Heart left ventricle (tissue), 16 donors: ENCODE results near the gene ALDOB. TPM values are rescaled to one million over a fixed set of nuclear protein-coding genes. Genes with fewer than 3 reads are reported as not detected.
A peak's percentile ranks its signal among the peaks of the same experiment; 100 is the strongest.

Source experiments
- ATAC-seq, 4 donors: fragments of 200-7000 bp; cut with Tn5 transposase; one replicate each; pipeline ENCODE4 v1.9.1; 2020 to 2022; ENCODE audit warnings: moderate library complexity in 4 of 4, mild to moderate bottlenecking in 3 of 4, moderate number of reproducible peaks in 1 of 4
- DNase-seq, 5 donors: peaks; one replicate each; pipeline ENCODE4 v3.0.0-alpha.2; 2020
- H3K27ac ChIP-seq, 12 donors: fragments of 200-600 bp; sonication (generic) in 4 of 12; one replicate each; pipeline versions ENCODE4 v1.5.0 to v1.8.0; 2016 to 2022; ENCODE audit warnings: mild to moderate bottlenecking in 2 of 12
- H3K27me3 ChIP-seq, 9 donors: fragments of 200-600 bp; sonication (generic) in 2 of 9; one replicate each; pipeline versions ENCODE4 v1.5.1 to v1.8.0; 2016 to 2022; ENCODE audit warnings: mild to moderate bottlenecking in 3 of 9
- H3K36me3 ChIP-seq, 9 donors: fragments of 200-600 bp; sonication (generic) in 2 of 9; one replicate each; pipeline versions ENCODE4 v1.5.0 to v1.8.0; 2018 to 2022; ENCODE audit warnings: mild to moderate bottlenecking in 2 of 9
- H3K4me1 ChIP-seq, 12 donors: fragments of 200-600 bp; sonication (generic) in 4 of 12; one replicate each; pipeline versions ENCODE4 v1.5.0 to v1.8.0; 2016 to 2022; ENCODE audit warnings: mild to moderate bottlenecking in 3 of 12
- H3K4me3 ChIP-seq, 12 donors: fragments of 200-600 bp; sonication (generic) in 4 of 12; one replicate each; pipeline versions ENCODE4 v1.5.0 to v1.8.0; 2017 to 2022; ENCODE audit warnings: mild to moderate bottlenecking in 9 of 12, moderate library complexity in 4 of 12
- H3K9me3 ChIP-seq, 12 donors: fragments of 200-600 bp; sonication (generic) in 4 of 12; one replicate each; pipeline versions ENCODE4 v1.5.0 to v1.8.0; 2016 to 2022; ENCODE audit warnings: mild to moderate bottlenecking in 1 of 12
- CTCF ChIP-seq, 12 donors: fragments of 200-600 bp; sonication (generic) in 4 of 12; IDR thresholded peaks; one replicate each; pipeline versions ENCODE4 v1.5.0 to v1.8.0; 2018 to 2022; ENCODE audit warnings: antibody characterized with exemption in 12 of 12, mild to moderate bottlenecking in 5 of 12
- POLR2A ChIP-seq, 2 donors: fragments of 450-650 bp; IDR thresholded peaks; one replicate each; pipeline ENCODE4 v1.6.1; 2017; ENCODE audit warnings: antibody characterized with exemption in 2 of 2, mild to moderate bottlenecking in 2 of 2, moderate library complexity in 2 of 2
- WGBS, 4 donors: extraction: QIAGEN DNeasy Blood & Tissue Kit in 2 of 4; methylation state at CpG; one replicate each; pipeline versions ENCODE4 v1.1.5 to v1.1.7; 2013 to 2018; 5-methylcytosine and 5-hydroxymethylcytosine counted together
- intact Hi-C, 10 donors: fragments of 100-400 bp; cut with DNase I; formaldehyde crosslinking; loops; one replicate each; pipeline versions ENCODE4 v1.11.1 to v1.14.2; 2022
- polyA plus RNA-seq, 2 donors: library from polyadenylated mRNA; stranded (reverse); fragments of 200-250 nt; gene quantifications; one replicate each; pipeline ENCODE4 v1.2.3, GENCODE V29; 2013
- total RNA-seq, 9 donors: library from RNA; depleted of rRNA in 2 of 9; stranded (reverse); fragments of >200 nt in 2 of 9; fragmentation: NEBNext Ultra II Directional in 3 of 9; extraction: Animal tissue kit (Norgen Biotek cat#: 25700) in 3 of 9; gene quantifications; one replicate each; pipeline versions ENCODE4 v1.1.0 to v1.2.4, GENCODE V29; 2016 to 2023
- donor health status: ischemic (EF 13 %, LVEDD 7.1; RV severe dilation, severe dysfunction).
- donor health status: healthy with polysubstance abuse.
- donor health status: DM: no; HTN: yes; CAD: no.
- donor health status: DM: no; HTN: no; CAD: no.
- donor health status: ischemic (EF 25% LVEDD 6.9; RV normal size, moderate dysfunction).
- donor health status: ischemic (EF 25% LVEDD 5.7; RV mildly dilated, moderate dysfunction).
- donor health status: healthy.
- donor health status: DM: yes; HTN: yes; CAD: no.
- donor health status: ischemic (EF 35%, LVEDD 5.7; RV mildly dilated, moderate dysfunction).
- donor health status: nonischemic (EF 11% LVEDD 7.7; RV severe dilation, severe dysfunction).
- donor health status: DM: yes; HTN: yes; CAD: no.
- donor health status: PGD.
- donor health status: ischemic (EF 29% LVEDD 5.4; RV normal size, mild dysfunction).
- donor health status: nonischemic (EF 23%, LVEDD 6.1; RV moderate dilation, normal function).

ALDOB gene
- total and polyA plus RNA-seq, 11 donors, result 0.15 to 1.8 (median 0.46) TPM; not detected in 3

- peaks cover 24 to 79% (median 56%) of the 10 kb centered on the region in 9 donors for H3K36me3 ChIP-seq
- ATAC-seq (peak in 2 of 4 donors; percentile 8 to 31), DNase-seq (no peak)
- no peaks in the 10 kb centered on the region for H3K4me1 ChIP-seq
- WGBS, 4 donors, result 93 to 98% (median 98%) methylated on average over 4 of the region's 4 CpGs
- H3K27me3 ChIP-seq, result no peaks in the 10 kb centered on the region
- no peak overlapping the region for H3K4me3 ChIP-seq
- H3K9me3 ChIP-seq, result peaks cover 6 to 100% (median 92%) of the 10 kb centered on the region in 12 donors
- TF ChIP-seq CTCF (IDR thresholded peaks at IDR 0.05), result no peak
- no peak for TF ChIP-seq POLR2A (IDR thresholded peaks at IDR 0.05)
- no peak overlapping the region for H3K27ac ChIP-seq
- intact Hi-C loops, result no loop called here
Observed at GRCh38 chr9:101409079-101409477, 26.5 kb downstream of the ALDOB start.

- intact Hi-C loops, result no loop called here
- Histone ChIP-seq H3K36me3 (peaks cover 26 to 84% (median 61%) of the 10 kb centered on the region in 9 donors), H3K27ac (no peak overlapping the region), H3K4me1 (no peaks in the 10 kb centered on the region), H3K4me3 (no peak overlapping the region), H3K27me3 (no peaks in the 10 kb centered on the region), H3K9me3 (peaks cover 6 to 100% (median 93%) of the 10 kb centered on the region in 12 donors)
- WGBS, 4 donors, result 96 to 98% (median 98%) methylated on average over 5 of the region's 5 CpGs
- ATAC-seq (no peak), DNase-seq (no peak)
- TF ChIP-seq POLR2A (IDR thresholded peaks at IDR 0.05), result no peak
- TF ChIP-seq CTCF (IDR thresholded peaks at IDR 0.05), result no peak
Observed at GRCh38 chr9:101408374-101409078, 27.0 kb downstream of the ALDOB start.

GRCh38 chr9:101403516-101404285, 31.9 kb downstream of the ALDOB start:
- DNase-seq (no peak), ATAC-seq (no peak)
- Histone ChIP-seq H3K9me3 (peaks cover 3 to 77% (median 47%) of the 10 kb centered on the region in 12 donors), H3K27me3 (no peaks in the 10 kb centered on the region), H3K27ac (no peak overlapping the region), H3K36me3 (peaks cover 23 to 89% (median 84%) of the 10 kb centered on the region in 9 donors), H3K4me3 (no peak overlapping the region), H3K4me1 (peaks cover 0 to 35% (median 18%) of the 10 kb centered on the region in 12 donors)
- 94 to 95% (median 95%) methylated on average over 9 of the region's 9 CpGs for WGBS, 4 donors
- intact Hi-C loops, result loop anchor here in 2 of 10 donors (5.0 kb wide), 2 partner anchors 34 to 129 kb away; partner anchors contain the start of genes ALDOB (in 1 of the 2) and RNF20 (in 1 of the 2)
- TF ChIP-seq POLR2A (IDR thresholded peaks at IDR 0.05) (no peak), CTCF (IDR thresholded peaks at IDR 0.05) (no peak)

GRCh38 chr9:101400120-101400519, 35.5 kb downstream of the ALDOB start:
- H3K4me3 ChIP-seq, result peak overlapping the region; percentile 37 to 86 (median 77)
- peak overlapping the region; percentile 78 to 95 (median 91) for H3K27ac ChIP-seq
- intact Hi-C loops, result loop anchor here in 2 of 10 donors (5.0 kb wide), 2 partner anchors 37 to 132 kb away; partner anchors contain the start of genes ALDOB (in 1 of the 2) and RNF20 (in 1 of the 2)
- 9 to 14% (median 10%) methylated on average over 5 of the region's 5 CpGs for WGBS, 4 donors
- TF ChIP-seq POLR2A (IDR thresholded peaks at IDR 0.05) (no peak), CTCF (IDR thresholded peaks at IDR 0.05) (no peak)
- ATAC-seq (peak in 3 of 4 donors; percentile 7 to 62 (median 38)), DNase-seq (peak in 3 of 5 donors; percentile 25 to 64 (median 43))
- no peaks in the 10 kb centered on the region for H3K27me3 ChIP-seq
- peaks cover 10 to 57% (median 34%) of the 10 kb centered on the region in 12 donors for H3K4me1 ChIP-seq
- peaks cover 12 to 61% (median 51%) of the 10 kb centered on the region in 9 donors for H3K36me3 ChIP-seq
- peaks cover 0 to 42% (median 11%) of the 10 kb centered on the region in 12 donors for H3K9me3 ChIP-seq
